ENCODE results near the gene BNIP5.

DNA sequence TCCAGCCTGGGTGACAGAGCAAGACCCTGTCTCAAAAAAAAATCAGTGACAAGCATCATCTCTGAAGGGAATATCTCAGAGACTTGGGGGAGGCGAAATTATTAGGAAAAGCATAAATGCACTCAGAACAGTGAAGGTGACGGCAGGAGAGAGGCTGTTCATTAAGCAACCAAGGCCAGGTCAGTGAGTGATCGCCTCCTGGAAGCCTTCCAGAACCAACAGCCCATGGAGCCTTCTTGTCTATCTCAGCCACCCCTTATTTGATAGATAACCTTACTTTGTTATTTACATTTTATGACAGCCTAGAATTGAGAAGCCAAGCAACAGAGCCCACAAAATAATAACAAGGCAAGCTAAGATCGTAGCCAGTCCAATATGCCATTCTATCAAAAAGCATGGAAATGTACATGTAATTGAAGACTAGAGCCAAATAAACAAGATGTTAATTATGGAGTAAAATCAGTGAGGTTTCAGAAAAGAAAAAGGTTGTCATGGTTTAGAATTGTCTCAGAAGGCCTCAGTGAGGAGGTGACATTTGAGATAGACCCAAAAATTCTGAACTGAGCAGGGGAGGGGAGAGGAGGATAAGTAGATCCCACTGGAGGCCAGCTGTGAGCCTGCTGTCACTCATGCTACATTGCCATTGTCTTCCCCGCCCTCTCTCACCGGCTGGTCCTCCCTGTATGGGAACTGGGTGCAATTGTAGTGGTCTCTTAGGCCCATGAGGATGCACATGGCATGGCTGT, 17.8 kb downstream of the BNIP5 start:
- TF ChIP-seq CHD2 (IDR thresholded peaks at IDR 0.05; ENCODE audit: low read depth, low read length) (no peak), SYNCRIP (IDR thresholded peaks at IDR 0.05; ENCODE audit: insufficient read depth, low read depth, low read length) (no peak)

All from HepG2 (cell line).